NCI-H748 (cell line): Measurements from ENCODE around the gene SH3BGRL3.
"Not testable (repeated sequence)": the region's sequence is repeated elsewhere in the genome, so short reads cannot be mapped to it uniquely, and the experiment has no call there.

Experiments used
- DNase-seq: peaks from one replicate; lab custom pipeline; 2025; ENCODE audit not compliant: unreplicated experiment; lab: John Stamatoyannopoulos, UW

SH3BGRL3 gene

DNA sequence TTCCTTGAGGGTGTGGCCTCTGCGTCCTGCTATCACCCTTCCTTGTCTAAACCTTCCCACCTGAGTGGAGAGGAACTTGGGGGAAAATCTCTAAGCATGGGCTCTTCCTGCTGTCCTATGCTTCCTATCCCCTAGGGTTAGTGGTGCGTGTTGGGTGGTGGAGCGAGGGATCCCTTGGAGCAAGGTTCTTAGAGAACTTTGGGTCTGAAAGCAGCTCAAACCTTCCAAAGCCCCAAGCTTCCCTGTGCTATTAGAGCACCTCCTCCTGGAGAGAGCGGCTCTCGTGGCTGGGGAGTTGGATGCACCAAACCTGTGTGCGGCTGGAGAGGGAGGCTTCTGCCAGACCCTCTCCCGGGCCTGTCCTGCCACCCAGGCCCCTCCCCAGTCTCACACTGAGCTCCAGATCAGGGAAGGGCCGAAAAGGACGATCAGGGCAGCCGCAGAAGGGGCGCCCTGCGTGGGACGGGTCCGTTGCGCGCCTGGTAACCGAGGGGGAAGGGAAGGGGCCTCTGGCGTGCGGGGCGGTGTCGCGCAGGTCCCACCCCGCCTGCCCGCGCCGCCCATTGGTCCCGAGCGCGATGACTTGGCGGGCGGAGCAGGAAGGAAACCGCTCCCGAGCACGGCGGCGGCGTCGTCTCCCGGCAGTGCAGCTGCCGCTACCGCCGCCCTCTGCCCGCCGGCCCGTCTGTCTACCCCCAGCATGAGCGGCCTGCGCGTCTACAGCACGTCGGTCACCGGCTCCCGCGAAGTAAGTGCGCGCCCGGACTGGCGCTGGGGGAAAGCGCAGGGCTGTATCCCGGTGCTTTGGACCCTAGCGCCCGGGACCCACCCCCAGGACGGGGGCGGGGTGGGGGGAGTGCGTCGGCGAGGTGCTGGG is at the start of gene SH3BGRL3:
Gene SH3BGRL3 (plus strand): TSS at position 631 of the 877 bp plus-strand sequence. CDS start 70 bp downstream, at position 701.
- peak; percentile 79 for DNase-seq

DNA sequence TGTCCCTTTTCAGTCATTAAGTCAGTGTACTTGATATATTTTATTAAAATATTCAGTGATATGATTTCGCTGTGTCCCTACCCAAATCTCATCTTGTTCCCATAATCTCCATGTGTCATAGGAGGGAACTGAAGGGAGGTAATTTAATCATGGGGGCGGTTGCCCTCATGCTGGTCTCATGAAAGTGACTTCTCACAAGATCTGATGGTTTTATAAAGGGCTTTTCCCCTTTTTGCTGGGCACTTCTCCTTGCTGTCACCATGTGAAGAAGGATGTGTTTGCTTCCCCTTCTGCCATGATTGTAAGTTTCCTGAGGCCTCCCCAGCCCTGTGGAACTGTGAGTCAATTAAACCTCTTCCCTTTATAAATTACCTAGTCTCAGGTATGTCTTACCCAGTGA is 49.2 kb upstream of the SH3BGRL3 start:
- not testable (repeated sequence) for DNase-seq

DNA sequence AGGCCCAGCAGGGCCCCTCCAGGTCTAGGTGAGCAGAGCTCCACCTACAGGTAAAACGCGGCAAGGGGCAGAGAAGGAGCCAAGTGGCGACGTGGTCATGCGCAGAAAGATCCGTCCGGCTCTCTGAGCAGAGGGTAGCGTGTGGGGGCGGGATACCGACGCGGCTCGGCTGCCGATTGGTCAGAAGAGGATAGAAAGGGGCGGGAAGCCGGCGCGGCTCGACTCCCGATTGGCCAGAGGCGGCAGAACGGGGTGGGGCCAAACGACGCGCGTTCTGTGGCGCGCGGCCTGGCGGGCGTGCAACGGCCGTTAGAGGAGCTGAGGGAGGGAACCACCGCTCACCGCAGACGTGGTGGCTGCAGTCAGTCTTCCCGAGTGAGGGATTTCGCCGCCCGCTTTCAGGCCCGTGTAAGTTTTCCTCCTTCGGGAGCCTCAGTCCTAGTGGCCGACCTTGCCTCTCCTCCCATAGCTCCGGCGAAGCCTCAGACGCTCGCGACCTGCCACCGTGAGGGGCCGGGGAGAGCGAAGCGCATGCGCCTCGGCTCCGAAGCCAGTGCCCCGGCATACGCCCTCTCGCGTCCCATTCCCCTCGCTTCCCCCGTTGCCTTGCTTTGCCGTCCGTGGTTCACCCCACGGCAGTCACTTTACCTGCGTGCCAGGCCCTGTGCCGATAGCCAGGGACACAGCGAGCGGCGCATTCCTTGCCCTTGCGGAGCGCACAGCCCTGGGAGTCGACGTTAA is 45.8 kb upstream of the SH3BGRL3 start, which contains the start of gene CEP85:
Gene CEP85 (plus strand): TSS at position 298 of the 741 bp plus-strand sequence. CDS start 5,584 bp downstream, outside the sequence.
- DNase-seq: peak; percentile 95

DNA sequence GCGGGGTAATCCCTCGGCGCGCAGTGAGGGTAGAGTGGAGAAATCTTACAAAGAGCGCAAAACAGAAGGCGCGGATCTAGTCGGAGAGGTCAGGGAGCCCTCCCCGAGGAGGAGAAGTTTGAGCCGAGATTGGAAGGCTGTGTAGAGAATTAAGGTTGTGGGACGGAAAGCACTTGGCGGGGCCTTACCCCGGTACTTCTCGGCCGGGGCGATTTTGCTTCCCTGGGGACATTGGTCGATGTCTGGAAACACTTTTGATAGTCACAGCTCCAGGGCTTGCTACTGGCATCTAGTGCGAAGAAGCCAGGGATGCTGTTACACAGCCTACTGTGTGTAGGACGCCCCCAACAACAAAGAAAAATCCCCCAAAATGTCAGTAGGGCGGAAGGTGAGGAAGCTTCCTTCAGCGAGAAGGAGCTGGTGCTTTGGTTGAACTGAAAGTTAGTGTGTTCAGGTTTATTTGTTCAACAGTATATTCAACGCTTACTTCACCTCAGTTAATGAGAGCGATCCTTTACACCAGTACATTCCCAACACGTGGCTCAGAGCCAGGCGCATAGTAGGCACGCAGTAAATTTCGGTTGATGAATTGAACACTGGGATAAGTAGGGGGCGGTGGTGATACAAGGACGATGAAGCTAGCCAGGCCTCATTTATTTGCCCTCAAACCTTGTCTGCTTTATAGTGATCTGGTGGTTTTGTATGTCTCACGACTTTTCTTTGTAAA is 45.1 kb upstream of the SH3BGRL3 start:
- DNase-seq: peak; percentile 23

DNA sequence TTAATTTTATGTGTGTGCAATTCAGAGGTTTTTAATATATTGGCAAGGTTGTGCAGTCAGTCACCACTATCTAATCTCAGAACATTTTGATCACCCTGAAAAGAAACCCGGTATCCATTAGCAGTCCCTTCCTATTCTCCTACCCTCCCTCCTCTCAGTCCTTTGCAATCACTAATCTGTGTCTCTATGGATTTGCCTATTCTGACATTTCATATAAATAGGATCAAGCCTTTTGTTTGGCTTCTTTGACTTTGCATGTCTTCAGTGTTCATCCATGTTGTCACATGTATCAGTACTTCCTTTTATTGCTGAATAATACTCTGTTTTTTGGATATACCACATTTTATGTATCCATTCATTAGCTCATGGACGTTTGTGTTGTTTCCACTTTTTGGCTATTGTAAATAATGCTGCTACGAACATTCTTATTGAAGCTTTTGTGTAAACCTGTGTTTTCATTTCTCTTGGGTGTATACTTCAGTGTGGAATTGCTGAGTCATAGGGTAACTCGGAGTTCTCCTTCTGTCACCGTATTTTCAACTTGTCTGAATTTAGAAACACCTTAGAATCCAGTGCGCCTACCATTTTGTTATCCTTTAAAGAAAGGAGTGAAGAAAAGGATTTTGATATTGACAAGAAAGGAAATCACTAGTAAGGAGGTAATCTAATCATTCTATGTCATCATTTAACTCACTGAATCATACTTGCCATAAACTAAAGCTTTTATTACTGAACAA is 42.5 kb upstream of the SH3BGRL3 start:
- no peak for DNase-seq

DNA sequence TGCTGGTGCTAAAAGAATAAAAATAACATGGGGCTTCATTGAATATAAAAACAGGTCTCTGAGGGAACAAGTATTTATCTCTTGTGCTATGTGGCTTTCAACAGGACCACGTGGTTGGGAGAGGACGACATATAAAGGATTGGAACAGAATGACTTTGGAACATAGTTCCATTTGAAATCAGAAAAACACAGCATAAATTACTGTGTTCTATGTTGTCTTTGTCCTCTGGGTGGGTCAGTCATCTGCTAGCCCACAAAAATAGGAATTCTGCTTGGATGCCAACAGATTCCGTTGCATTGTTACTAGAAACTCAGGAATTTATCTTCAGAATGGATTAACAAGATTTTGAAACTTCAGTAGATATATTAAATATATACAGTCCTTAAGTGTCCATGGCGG is 40.0 kb upstream of the SH3BGRL3 start:
- no peak for DNase-seq

DNA sequence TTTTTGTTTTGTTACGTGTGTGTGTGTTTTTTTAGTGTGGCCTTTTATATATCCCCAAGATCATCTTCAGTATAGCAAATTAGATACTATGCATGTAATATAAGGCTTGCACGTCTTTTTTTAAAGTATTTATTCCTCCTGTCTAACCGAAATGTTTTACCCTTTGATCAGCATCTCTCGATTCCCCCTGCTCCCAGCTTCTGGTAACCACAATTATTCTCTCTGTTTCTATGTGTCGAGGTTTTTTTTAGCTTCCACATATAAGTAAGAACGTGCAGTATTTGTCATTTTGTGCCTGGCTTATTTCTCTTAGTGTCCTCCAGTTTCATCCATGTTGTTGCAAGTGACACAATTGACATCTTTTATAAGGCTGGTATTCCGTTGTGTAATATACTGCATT is 27.2 kb upstream of the SH3BGRL3 start:
- no peak for DNase-seq

DNA sequence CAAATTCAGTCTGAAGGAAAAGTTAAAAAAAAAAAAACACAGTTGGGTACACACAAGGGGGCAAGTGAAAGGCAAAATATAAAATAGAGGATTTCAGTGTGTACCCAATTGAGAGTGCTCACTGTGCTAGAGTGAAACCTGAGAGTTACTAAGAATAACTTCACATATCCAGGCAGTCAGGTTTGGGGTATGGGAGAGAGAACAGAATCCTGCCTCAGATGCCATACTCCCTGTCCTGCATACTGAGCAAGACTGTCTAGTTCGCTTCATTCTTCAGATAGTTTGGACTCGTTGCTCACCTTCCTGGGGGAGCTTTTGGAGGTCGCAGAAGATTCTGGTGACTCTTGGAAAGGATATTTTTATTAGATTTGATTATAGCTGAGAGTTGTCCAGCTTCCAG is 25.5 kb upstream of the SH3BGRL3 start:
- DNase-seq: no peak

DNA sequence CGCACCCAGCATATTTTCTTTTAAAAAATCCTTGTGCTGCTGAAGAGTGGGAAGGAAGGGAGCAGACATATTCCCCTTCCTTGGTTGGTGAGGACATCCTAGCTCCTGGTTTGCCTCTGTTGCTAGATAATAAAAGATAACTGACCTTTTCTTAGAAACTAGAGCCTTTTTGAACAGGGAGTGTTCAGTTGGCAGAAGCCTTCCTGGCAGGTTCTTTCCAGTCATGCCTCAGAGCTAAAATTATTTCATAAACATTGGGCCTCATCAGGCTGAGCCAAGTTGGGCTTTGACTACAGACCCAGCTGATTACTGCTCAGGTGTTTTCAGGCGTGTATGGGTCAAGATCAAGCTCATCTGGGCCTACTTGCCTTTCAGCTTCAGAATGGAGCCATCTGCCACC is 22.7 kb upstream of the SH3BGRL3 start:
- no peak for DNase-seq

DNA sequence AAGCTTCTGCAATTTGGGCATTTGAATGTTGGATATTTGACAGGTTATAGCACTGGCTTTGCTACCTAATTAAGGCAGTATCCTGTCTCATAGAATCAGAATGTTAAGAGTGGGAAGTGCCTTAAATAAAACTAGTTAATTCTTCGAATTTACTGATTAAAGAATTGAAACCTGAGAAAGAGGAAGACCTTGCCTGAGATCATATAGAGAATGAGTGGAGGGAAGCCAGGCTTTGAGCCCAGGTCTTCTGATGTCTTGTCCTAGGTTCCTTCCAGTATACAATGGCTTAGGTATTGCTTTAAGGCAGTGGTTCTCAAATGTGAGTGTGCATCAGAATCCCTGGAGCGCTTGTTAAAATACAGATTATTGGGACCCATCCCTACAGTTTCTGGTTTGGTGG is 20.9 kb upstream of the SH3BGRL3 start:
- DNase-seq: no peak

DNA sequence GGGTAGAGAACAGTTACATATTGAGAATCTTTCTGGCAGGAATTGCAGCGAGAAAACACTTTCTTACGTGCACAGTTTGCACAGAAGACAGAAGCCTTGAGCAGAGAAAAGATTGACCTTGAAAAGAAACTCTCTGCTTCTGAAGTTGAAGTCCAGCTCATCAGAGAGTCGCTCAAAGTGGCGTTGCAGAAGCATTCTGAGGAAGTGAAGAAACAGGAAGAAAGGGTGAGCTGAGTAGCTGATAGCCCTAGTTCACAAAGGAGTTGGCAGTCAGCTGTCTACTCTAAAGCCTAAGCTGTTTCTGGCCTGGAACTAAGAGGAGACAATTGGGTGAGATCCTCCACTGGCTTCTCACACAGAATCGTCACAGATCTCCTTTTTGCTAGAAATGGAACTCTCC is 20.3 kb upstream of the SH3BGRL3 start:
- DNase-seq: no peak

DNA sequence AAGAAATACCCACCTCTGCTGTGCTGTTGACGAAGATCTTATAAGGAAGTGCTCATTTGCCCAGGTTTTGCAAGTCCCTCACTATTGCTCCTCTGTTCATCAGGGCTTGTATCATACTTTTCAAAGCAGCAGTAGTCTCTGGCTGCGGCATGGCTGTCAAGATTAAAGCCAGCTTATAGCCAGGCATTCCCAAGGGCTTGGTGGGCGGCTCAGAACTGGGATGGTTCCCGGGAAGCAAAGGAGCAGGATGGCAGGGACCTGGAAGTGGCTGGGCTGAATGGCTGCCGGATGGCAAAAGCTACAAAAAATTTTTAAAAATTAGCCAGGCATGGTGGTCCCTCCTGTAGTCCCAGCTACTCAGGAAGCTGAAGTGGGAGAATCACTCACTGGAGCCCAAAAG is 16.7 kb upstream of the SH3BGRL3 start:
- DNase-seq: no peak

DNA sequence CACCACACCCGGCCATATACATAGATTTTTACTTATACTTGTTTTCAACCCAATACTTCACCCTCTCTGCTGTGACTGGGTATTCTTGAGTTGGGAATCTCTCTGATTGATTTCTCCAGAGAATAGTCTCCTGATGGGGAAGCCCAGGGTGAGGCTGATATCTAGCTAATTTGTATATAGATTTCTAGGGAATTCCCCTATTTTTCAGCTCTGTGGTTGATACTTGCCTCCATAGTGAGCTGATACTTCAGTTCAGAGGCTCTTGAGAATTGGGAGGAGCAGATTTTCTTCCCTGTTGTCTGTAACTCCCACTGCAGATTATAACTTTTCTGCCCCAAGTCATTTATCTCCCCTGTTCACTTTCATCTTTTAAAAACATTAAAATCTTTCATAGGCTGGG is 14.5 kb upstream of the SH3BGRL3 start:
- no peak for DNase-seq

DNA sequence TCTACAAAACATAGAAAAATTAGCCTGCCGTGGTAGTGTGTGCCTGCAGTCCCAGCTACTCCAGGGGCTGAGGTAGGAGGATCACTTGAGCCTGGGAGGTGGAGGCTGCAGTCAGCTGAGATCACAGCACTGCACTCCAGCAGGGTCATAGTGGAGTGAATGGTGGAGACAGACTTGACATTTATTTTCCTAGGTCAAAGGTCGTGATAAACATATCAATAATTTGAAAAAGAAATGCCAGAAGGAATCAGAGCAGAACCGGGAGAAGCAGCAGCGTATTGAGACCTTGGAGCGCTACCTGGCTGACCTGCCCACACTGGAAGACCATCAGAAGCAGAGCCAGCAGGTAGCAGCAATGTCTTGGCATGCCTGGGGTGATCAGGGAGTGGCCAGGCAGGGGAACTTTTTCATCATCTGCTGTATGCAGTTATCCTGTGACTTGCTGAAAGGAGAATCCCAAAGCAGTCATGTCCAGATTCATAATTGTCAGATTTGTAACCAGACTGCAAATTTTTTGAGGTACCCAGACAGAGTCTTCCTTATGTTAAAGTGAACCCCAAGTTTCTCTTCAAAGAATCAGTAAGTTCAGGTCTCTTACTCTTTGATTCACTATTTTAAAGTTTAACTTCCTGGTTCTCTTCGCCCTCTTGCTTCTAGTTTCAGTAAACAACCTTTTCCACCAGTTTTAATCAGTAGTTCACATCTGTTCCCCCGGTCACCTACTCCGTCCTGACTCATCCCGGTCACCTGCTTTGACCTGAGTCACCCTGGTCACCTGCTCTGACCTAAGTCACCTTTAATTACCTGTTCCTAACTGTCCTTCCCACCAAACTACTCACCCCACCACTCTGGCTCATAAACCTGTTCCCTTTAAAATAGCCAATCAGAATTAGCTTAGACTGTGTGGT is 11.3 kb upstream of the SH3BGRL3 start:
- DNase-seq: no peak

DNA sequence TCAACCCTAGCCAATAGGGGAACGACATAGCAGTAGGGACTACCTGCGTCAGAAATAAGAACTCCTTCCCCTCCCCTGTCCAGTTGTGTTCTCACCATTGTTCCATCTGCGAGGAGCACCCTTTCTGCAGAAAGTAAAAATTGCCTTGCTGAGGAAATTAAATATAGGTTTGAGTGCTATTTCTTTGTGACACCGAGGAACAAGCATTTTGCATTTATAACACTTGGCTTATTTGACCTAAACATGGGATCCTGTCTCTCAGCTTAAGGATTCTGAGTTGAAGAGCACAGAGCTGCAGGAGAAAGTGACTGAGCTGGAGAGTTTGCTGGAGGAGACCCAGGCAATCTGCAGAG is 10.7 kb upstream of the SH3BGRL3 start:
- DNase-seq: no peak

DNA sequence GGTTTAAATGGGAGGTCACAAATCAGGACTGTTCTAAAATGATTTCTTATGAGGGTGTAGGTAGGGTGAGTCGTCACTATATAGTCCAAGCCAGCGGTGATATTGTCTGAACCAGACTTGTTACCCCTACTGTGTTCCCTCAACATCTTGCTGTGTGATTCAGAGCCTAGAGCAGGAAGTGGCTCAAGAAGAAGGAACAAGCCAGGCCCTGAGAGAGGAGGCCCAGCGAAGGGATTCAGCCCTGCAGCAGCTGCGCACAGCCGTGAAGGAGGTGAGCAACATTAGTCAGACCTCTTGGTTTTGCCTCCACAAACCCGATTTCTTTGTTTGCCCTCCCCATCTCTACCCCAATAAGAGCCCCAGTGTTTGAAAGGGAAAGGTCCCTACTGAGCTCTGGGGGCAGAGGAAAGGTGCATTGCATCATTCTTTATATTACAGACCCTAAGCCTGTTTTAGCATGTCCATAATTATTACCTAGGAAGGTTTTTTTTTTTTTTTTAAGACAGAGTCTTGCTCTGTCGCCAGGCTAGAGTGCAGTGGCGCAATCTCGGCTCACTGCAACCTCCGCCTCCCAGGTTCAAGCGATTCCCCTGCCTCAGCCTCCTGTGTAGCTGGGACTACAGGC is 5.0 kb upstream of the SH3BGRL3 start:
- DNase-seq: no peak

DNA sequence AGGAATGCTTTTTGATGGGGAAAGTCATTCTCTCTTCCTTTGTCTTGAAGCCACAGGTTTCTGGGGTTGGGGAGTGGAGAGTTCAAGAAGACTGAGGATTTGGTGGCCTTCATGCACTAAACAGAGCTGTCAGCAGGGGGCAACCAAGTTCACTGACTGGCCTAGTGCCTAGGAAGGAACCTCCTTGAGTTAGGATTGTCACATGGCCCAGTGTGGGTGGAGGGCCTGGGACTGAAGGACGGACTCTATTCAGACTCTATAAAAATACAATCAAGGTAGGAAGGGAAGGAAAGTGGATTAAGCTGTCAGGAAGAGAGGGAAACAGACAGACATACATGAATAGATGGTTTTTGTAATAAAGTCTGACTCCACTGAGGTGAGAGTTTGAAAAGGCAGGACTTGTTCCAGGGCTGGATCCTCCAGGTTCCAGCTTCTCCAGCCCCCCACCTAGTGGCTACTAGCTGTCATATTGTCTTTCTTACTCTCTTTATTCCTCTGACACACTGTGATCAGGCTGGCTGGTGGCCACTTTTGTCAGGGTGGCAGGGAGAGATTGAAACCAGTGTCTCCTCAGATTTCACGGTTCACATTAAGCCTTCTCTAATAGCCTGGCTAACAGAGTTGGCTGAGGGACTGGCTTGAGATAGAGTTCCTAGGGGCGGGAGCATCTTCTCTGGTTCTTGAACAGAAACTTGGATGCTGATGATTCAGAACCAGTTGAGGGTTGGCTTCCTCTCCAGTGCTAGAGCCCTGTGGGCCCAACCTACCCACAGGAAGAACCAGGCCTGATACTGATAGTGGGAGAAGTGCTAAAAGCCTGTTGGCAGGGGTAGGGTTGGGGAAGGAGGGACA is 4.1 kb upstream of the SH3BGRL3 start:
- peak; percentile 42 for DNase-seq

DNA sequence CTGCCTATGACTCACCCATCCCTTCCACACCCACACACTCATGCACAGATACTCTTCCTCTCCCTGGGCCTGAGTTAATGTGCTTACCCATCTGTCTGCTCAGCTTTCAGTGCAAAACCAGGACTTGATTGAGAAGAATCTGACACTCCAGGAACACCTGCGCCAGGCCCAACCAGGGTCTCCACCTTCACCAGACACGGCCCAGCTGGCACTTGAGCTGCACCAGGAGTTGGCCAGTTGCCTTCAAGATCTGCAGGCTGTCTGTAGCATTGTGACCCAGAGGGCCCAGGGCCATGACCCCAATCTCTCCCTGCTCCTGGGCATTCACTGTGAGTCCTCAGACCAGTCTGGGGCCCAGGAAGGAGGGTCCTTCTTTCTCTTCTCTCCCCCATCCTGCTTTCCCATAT is 3.5 kb upstream of the SH3BGRL3 start:
- no peak for DNase-seq
